ENCODE measurements around the gene GRIA1.

DNA sequence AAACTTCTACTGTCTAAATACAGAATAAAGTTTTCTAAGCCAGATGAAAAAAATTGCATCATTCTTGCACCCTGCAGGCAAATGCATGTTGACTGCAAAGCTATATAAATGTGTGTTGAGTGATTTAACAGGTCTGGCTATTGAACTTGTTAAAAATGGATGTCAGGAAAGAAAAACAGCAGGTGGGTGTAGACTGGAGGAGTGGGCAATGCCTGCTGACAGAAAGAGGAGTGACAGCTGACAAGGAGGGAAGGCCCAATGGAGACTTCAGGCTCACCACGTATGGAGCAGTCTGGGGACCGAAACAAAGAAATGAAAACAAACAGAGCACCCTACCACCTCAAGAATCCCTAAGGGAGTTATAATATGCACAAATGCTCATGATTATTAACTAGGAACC lies 127.8 kb downstream of the GRIA1 start:
- TF ChIP-seq CREB1 (IDR thresholded peaks at IDR 0.05; ENCODE audit: low read depth) = no peak
- TF ChIP-seq NFIC (IDR thresholded peaks at IDR 0.05) = no peak
- no peak for TF ChIP-seq YY1 (IDR thresholded peaks at IDR 0.05; ENCODE audit: low read depth)
- no peak for TF ChIP-seq RAD21 (IDR thresholded peaks at IDR 0.05; ENCODE audit: low read depth)
- TF ChIP-seq, protein P1, sequence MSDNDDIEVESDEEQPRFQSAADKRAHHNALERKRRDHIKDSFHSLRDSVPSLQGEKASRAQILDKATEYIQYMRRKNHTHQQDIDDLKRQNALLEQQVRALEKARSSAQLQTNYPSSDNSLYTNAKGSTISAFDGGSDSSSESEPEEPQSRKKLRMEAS (IDR thresholded peaks at IDR 0.05) = no peak
- TF ChIP-seq, protein P2, sequence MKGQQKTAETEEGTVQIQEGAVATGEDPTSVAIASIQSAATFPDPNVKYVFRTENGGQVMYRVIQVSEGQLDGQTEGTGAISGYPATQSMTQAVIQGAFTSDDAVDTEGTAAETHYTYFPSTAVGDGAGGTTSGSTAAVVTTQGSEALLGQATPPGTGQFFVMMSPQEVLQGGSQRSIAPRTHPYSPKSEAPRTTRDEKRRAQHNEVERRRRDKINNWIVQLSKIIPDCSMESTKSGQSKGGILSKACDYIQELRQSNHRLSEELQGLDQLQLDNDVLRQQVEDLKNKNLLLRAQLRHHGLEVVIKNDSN (IDR thresholded peaks at IDR 0.05) = no peak
- no peak for TF ChIP-seq FOXM1 (IDR thresholded peaks at IDR 0.05; ENCODE audit: borderline replicate concordance, low read depth)
- TF ChIP-seq REST (IDR thresholded peaks at IDR 0.05; ENCODE audit: low read depth) = no peak
